GM12864 (cell line): Measurements from ENCODE around the gene DNAH3.
"Not testable (repeated sequence)": the region's sequence is repeated elsewhere in the genome, so short reads cannot be mapped to it uniquely, and the experiment has no call there.

ENCODE experiments used
- DNase-seq: peaks from one replicate; pipeline ENCODE4 v3.0.0-alpha.2; 2011; ENCODE audit warnings: low read depth
- H3K4me3 ChIP-seq: 2 replicates; pipeline ENCODE4 v1.5.1; 2011; ENCODE audit warnings: mild to moderate bottlenecking, low read depth, low read length, control low read depth
- CTCF ChIP-seq: IDR thresholded peaks from 2 replicates; pipeline ENCODE4 v1.5.1; 2011; ENCODE audit warnings: low read depth, mild to moderate bottlenecking, moderate library complexity, low read length, control low read depth, inconsistent platforms; ENCODE audit errors: missing control alignments

The DNAH3 gene

GRCh38 chr16:21060027-21060510 lies 90.6 kb downstream of the DNAH3 start:
- DNase-seq: no peak
- H3K4me3 ChIP-seq: no peak overlapping the region
- TF ChIP-seq CTCF: no peak

GRCh38 chr16:21057875-21058274 lies 92.8 kb downstream of the DNAH3 start:
- DNase-seq: no peak
- H3K4me3 ChIP-seq: no peak overlapping the region
- TF ChIP-seq CTCF: no peak

GRCh38 chr16:21056396-21056795 lies 94.2 kb downstream of the DNAH3 start:
- TF ChIP-seq CTCF: no peak
- no peak for DNase-seq
- no peak overlapping the region for H3K4me3 ChIP-seq

GRCh38 chr16:21055738-21056137 lies 94.9 kb downstream of the DNAH3 start:
- DNase-seq: not testable (repeated sequence)

GRCh38 chr16:21053590-21053989 lies 97.1 kb downstream of the DNAH3 start:
- H3K4me3 ChIP-seq: no peak overlapping the region

More at GRCh38 chr16:21055738-21056137, 94.9 kb downstream of the DNAH3 start:
- H3K4me3 ChIP-seq: not testable (repeated sequence)

GRCh38 chr16:21048091-21048912 lies 102.3 kb downstream of the DNAH3 start:
- DNase-seq, H3K4me3 ChIP-seq: not testable (repeated sequence)

More at GRCh38 chr16:21053590-21053989, 97.1 kb downstream of the DNAH3 start:
- no peak for TF ChIP-seq CTCF
- DNase-seq: no peak

GRCh38 chr16:21038197-21038596 lies 112.4 kb downstream of the DNAH3 start:
- no peak for DNase-seq
- no peak overlapping the region for H3K4me3 ChIP-seq
- TF ChIP-seq CTCF: no peak

- no peak for DNase-seq
- H3K4me3 ChIP-seq: no peak overlapping the region
- TF ChIP-seq CTCF: no peak
Observed at GRCh38 chr16:21037736-21038135, 112.9 kb downstream of the DNAH3 start.
